HG02981 (cell line): ENCODE measurements around the gene PYCR2.
A peak's percentile ranks its signal among the peaks of the same experiment; 100 is the strongest.
"Not testable (repeated sequence)": the region's sequence is repeated elsewhere in the genome, so short reads cannot be mapped to it uniquely, and the experiment has no call there.

Experiments
- ATAC-seq: cut with Tn5 transposase; IDR thresholded peaks from one replicate; pipeline ENCODE4 v1.9.1; 2021; ENCODE audit warnings: mild to moderate bottlenecking, moderate library complexity; ENCODE audit not compliant: unreplicated experiment

Gene PYCR2

GRCh38 chr1:225923692-225924555, at the start of gene PYCR2:
Gene PYCR2 (minus strand): TSS chr1:225924250. CDS start chr1:225924110, 140 bp downstream.
- ATAC-seq, result peak; percentile 98

- ATAC-seq, result no peak
Measured at GRCh38 chr1:225973158-225973557, 49.1 kb upstream of the PYCR2 start.

- no peak for ATAC-seq
Measured at GRCh38 chr1:225972344-225973152, 48.5 kb upstream of the PYCR2 start.

- ATAC-seq, result not testable (repeated sequence)
Measured at GRCh38 chr1:225970592-225971157, 46.6 kb upstream of the PYCR2 start.

GRCh38 chr1:225969751-225970150, 45.7 kb upstream of the PYCR2 start:
- not testable (repeated sequence) for ATAC-seq

- no peak for ATAC-seq
Measured at GRCh38 chr1:225965231-225965630, 41.2 kb upstream of the PYCR2 start.

GRCh38 chr1:225963735-225964530, 39.9 kb upstream of the PYCR2 start:
- ATAC-seq, result no peak

GRCh38 chr1:225962440-225962975, 38.5 kb upstream of the PYCR2 start:
- peak; percentile 90 for ATAC-seq

- ATAC-seq, result no peak
Measured at GRCh38 chr1:225961659-225962439, 37.8 kb upstream of the PYCR2 start.

- ATAC-seq, result no peak
Measured at GRCh38 chr1:225958041-225958440, 34.0 kb upstream of the PYCR2 start.

GRCh38 chr1:225954753-225955152, 30.7 kb upstream of the PYCR2 start:
- ATAC-seq, result no peak

- ATAC-seq, result no peak
Measured at GRCh38 chr1:225953315-225953714, 29.3 kb upstream of the PYCR2 start.

- no peak for ATAC-seq
Measured at GRCh38 chr1:225950905-225951497, 27.0 kb upstream of the PYCR2 start.

GRCh38 chr1:225949041-225949440, 25.0 kb upstream of the PYCR2 start:
- no peak for ATAC-seq

GRCh38 chr1:225946803-225947202, 22.8 kb upstream of the PYCR2 start:
- ATAC-seq, result no peak

GRCh38 chr1:225946082-225946620, 22.1 kb upstream of the PYCR2 start:
- no peak for ATAC-seq

GRCh38 chr1:225945564-225945963, 21.5 kb upstream of the PYCR2 start:
- no peak for ATAC-seq

- no peak for ATAC-seq
Measured at GRCh38 chr1:225944951-225945350, 20.9 kb upstream of the PYCR2 start.

GRCh38 chr1:225944387-225944786, 20.3 kb upstream of the PYCR2 start:
- no peak for ATAC-seq
